ENCODE measurements around the gene TMEM138.

Gene TMEM138

GRCh38 chr11:61411589-61411988, 49.4 kb downstream of the TMEM138 start:
- no peak for DNase-seq

GRCh38 chr11:61413496-61413895, 51.3 kb downstream of the TMEM138 start:
- no peak for DNase-seq

- DNase-seq = no peak
Observed at GRCh38 chr11:61414547-61414946, 52.4 kb downstream of the TMEM138 start.

- no peak for DNase-seq
Observed at GRCh38 chr11:61415381-61415780, 53.2 kb downstream of the TMEM138 start.

GRCh38 chr11:61416941-61417340, 54.8 kb downstream of the TMEM138 start:
- no peak for DNase-seq

- DNase-seq = no peak
Observed at GRCh38 chr11:61417670-61418069, 55.5 kb downstream of the TMEM138 start.

GRCh38 chr11:61418136-61418535, 56.0 kb downstream of the TMEM138 start:
- no peak for DNase-seq
